Transverse colon (tissue), 4 donors: ENCODE data around the gene NMRK1. TPM values are rescaled to one million over a fixed set of nuclear protein-coding genes. Genes with fewer than 3 reads are reported as not detected.

Experiments
- DNase-seq: peaks from one replicate; pipeline ENCODE4 v3.0.0-alpha.2; 2019
- H3K27ac ChIP-seq, 4 donors: fragments of 200-600 bp; sonication (generic); 2 replicates each; pipeline ENCODE4 v1.5.1; 2016 to 2018; ENCODE audit warnings: inconsistent platforms in 4 of 4
- H3K27me3 ChIP-seq: fragments of 200-600 bp; sonication (generic); 2 replicates; pipeline ENCODE4 v1.5.1; 2017; ENCODE audit warnings: inconsistent platforms
- H3K36me3 ChIP-seq, 4 donors: fragments of 200-600 bp; sonication (generic); 2 replicates each; pipeline ENCODE4 v1.5.1; 2017 to 2019; ENCODE audit warnings: inconsistent platforms in 4 of 4
- H3K4me1 ChIP-seq, 4 donors: fragments of 200-600 bp; sonication (generic); 2 replicates each; pipeline ENCODE4 v1.5.1; 2017 to 2020; ENCODE audit warnings: inconsistent platforms in 4 of 4
- H3K4me3 ChIP-seq, 4 donors: fragments of 200-600 bp; sonication (generic); 1 replicate in 1 of 4; 2 replicates in 3 of 4; pipeline versions ENCODE4 v1.5.1 to v1.6.1; 2017 to 2019; ENCODE audit warnings: inconsistent platforms in 4 of 4
- H3K9me3 ChIP-seq, 2 donors: fragments of 200-600 bp; sonication (generic); 2 replicates each; pipeline ENCODE4 v1.5.1; 2017 to 2019; ENCODE audit warnings: inconsistent platforms in 2 of 2
- EP300 ChIP-seq: sonication (generic); formaldehyde crosslinking; IDR thresholded peaks from one replicate; pipeline ENCODE4 v1.6.1; 2017; ENCODE audit warnings: antibody characterized with exemption, low read depth
- POLR2A ChIP-seq: fragments of 450-650 bp; IDR thresholded peaks from one replicate; pipeline ENCODE4 v1.6.1; 2016; ENCODE audit warnings: antibody characterized with exemption, mild to moderate bottlenecking, moderate library complexity
- POLR2AphosphoS5 ChIP-seq, 3 donors: sonication (generic); formaldehyde crosslinking; IDR thresholded peaks; one replicate each; pipeline ENCODE4 v1.6.1; 2016; ENCODE audit warnings: antibody characterized with exemption in 3 of 3
- WGBS, 2 donors: methylation state at CpG; one replicate each; pipeline ENCODE4 v1.1.5; 2018; ENCODE audit warnings: low coverage in 1 of 2; 5-methylcytosine and 5-hydroxymethylcytosine counted together
- in situ Hi-C, 4 donors: fragments of 200-750 bp; cut with MboI; loops; one replicate each; pipeline versions ENCODE4 v1.15.0 to v1.15.1; 2017; ENCODE audit warnings: low sequenced_read_pairs in 3 of 4, low pct_ligation_motif_present in 1 of 4, low pct_unique_long_range_greater_than_20kb in 1 of 4
- intact Hi-C: fragments of 100-400 bp; cut with DNase I; formaldehyde crosslinking; loops from one replicate; pipeline ENCODE4 v1.15.1; 2023; ENCODE audit warnings: low total_unique reads
- total RNA-seq, 4 donors: library from RNA; depleted of rRNA; stranded (reverse); fragments of >200 nt; gene quantifications; one replicate each; pipeline ENCODE4 v1.1.0, GENCODE V29; 2016
- TF ChIP-seq, protein P1 (sequence below), 5 experiments: fragments of 200-600 bp in 3 of 5; fragments of 450-650 bp in 2 of 5; sonication (generic) in 3 of 5; IDR thresholded peaks; 1 replicate in 2 of 5; 2 replicates in 3 of 5; pipeline ENCODE4 v1.5.1; 2016 to 2017; ENCODE audit warnings: antibody characterized with exemption in 5 of 5, inconsistent platforms in 3 of 5, mild to moderate bottlenecking in 2 of 5, moderate library complexity in 1 of 5

The NMRK1 gene
- total RNA-seq, 4 donors from 2014 or later: 3.4 to 36.7 (median 21.6) TPM

- H3K4me1 ChIP-seq: peaks cover 6 to 50% (median 34%) of the 10 kb centered on the region in 4 donors
- H3K9me3 ChIP-seq: no peaks in the 10 kb centered on the region
- 20 to 28% methylated on average over 9 to 16 of the region's 16 CpGs for WGBS, 2 donors
- intact Hi-C loops (loop anchor here (5.0 kb wide), 1 partner anchor 134 kb away; the partner anchor contains the start of gene C9orf40), in situ Hi-C loops (no loop called here)
- no peaks in the 10 kb centered on the region for H3K36me3 ChIP-seq
- peak; percentile 39 for DNase-seq
- no peaks in the 10 kb centered on the region for H3K27me3 ChIP-seq
- TF ChIP-seq POLR2AphosphoS5 (IDR thresholded peaks at IDR 0.05) (peak in 1 of 3 donors; percentile 39), EP300 (no peak), POLR2A (peak; percentile 49)
- H3K27ac ChIP-seq: peak overlapping the region; percentile 98 to 100 (median 100)
- peak overlapping the region in 3 of 4 donors; percentile 82 to 88 (median 84) for H3K4me3 ChIP-seq
Observed at GRCh38 chr9:75086541-75087288, 1.2 kb downstream of the NMRK1 start.

DNA sequence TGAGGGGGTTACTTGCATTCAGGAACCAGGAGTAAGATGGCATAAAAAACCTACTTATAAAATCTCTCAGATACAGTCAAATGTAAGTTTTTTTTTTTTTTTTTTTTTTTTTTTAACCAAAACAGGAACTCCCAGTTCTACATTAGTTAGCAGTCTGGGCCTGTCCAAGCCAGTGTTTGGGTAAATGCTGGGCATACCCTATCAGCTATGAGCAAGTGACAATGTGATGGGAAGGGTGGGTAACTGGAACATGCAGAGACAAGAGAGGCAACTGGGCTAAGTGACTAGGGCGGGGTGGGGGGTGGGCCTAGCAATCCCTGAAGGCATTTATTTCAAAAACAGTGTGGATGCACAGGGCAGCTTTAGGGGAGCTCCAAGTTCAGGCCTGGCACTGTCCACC lies 2.3 kb downstream of the NMRK1 start:
- H3K9me3 ChIP-seq: no peaks in the 10 kb centered on the region
- no peak for TF ChIP-seq POLR2AphosphoS5 (IDR thresholded peaks at IDR 0.05)
- TF ChIP-seq, protein P1, sequence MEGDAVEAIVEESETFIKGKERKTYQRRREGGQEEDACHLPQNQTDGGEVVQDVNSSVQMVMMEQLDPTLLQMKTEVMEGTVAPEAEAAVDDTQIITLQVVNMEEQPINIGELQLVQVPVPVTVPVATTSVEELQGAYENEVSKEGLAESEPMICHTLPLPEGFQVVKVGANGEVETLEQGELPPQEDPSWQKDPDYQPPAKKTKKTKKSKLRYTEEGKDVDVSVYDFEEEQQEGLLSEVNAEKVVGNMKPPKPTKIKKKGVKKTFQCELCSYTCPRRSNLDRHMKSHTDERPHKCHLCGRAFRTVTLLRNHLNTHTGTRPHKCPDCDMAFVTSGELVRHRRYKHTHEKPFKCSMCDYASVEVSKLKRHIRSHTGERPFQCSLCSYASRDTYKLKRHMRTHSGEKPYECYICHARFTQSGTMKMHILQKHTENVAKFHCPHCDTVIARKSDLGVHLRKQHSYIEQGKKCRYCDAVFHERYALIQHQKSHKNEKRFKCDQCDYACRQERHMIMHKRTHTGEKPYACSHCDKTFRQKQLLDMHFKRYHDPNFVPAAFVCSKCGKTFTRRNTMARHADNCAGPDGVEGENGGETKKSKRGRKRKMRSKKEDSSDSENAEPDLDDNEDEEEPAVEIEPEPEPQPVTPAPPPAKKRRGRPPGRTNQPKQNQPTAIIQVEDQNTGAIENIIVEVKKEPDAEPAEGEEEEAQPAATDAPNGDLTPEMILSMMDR (IDR thresholded peaks at IDR 0.05): no peak
- no peak for TF ChIP-seq POLR2A
- TF ChIP-seq EP300: no peak
- peaks cover 0 to under 1% (median 0%) of the 10 kb centered on the region in 4 donors for H3K36me3 ChIP-seq
- intact Hi-C loops: loop anchor here (5.0 kb wide), 1 partner anchor 133 kb away; the partner anchor contains the start of gene C9orf40
- H3K27ac ChIP-seq: peak overlapping the region; percentile 98 to 100 (median 100)
- H3K4me3 ChIP-seq: no peak overlapping the region
- WGBS, 2 donors: 96% methylated on average over 1 of the region's 1 CpG; no CpG with 5 or more reads in 1 of the 2 donors
- in situ Hi-C loops: no loop called here
- no peaks in the 10 kb centered on the region for H3K27me3 ChIP-seq
- no peak for DNase-seq
- H3K4me1 ChIP-seq: peaks cover 6 to 39% (median 30%) of the 10 kb centered on the region in 4 donors

DNA sequence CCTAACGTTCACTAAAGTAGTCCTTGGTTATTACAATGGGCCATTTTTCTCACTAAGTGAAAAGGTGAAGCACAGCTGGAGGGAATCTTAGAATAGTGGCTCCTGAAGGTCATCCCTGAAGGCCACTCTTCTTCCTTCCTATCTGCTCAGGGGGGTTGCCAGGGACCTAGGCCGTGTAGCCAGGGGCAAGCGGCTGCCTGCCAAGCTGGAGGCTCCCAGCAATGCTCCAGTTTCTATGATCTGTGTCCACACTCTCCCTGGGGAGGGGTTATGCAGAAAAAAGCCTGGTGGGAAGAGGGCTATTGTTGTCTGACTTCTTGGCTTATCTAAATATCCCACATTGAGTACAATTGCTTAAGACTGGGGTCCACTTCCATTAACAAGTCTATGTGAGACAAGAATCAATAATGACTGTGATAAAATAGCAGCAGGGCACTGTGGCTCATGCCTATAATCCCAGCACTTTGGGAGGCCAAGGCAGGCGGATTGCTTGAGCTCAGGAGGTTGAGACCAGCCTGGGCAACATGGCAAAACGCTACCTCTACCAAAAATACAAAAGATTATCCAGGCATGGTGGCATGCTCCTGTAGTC lies 3.8 kb downstream of the NMRK1 start:
- no peak for DNase-seq
- TF ChIP-seq, protein P1 (IDR thresholded peaks at IDR 0.05): no peak
- TF ChIP-seq POLR2AphosphoS5 (IDR thresholded peaks at IDR 0.05) (no peak), EP300 (no peak), POLR2A (no peak)
- H3K4me1 ChIP-seq: peaks cover 6 to 25% (median 16%) of the 10 kb centered on the region in 4 donors
- in situ Hi-C loops (no loop called here), intact Hi-C loops (no loop called here)
- H3K4me3 ChIP-seq: no peak overlapping the region
- no peaks in the 10 kb centered on the region for H3K27me3 ChIP-seq
- H3K36me3 ChIP-seq: peaks cover 0 to 6% (median 0%) of the 10 kb centered on the region in 4 donors
- peak overlapping the region in 3 of 4 donors; percentile 44 to 58 (median 50) for H3K27ac ChIP-seq
- WGBS, 2 donors: 76 to 83% methylated on average over 3 to 5 of the region's 5 CpGs
- no peaks in the 10 kb centered on the region for H3K9me3 ChIP-seq

GRCh38 chr9:75083188-75083970 lies 4.6 kb downstream of the NMRK1 start:
- no peak overlapping the region for H3K4me3 ChIP-seq
- H3K36me3 ChIP-seq: peaks cover 0 to 6% (median 0%) of the 10 kb centered on the region in 4 donors
- no peaks in the 10 kb centered on the region for H3K9me3 ChIP-seq
- intact Hi-C loops (no loop called here), in situ Hi-C loops (no loop called here)
- 56 to 60% methylated on average over 1 to 12 of the region's 12 CpGs for WGBS, 2 donors
- H3K27ac ChIP-seq: peak overlapping the region in 3 of 4 donors; percentile 44 to 58 (median 50)
- peak; percentile 71 for DNase-seq
- TF ChIP-seq EP300 (no peak), POLR2A (peak; percentile 25), POLR2AphosphoS5 (IDR thresholded peaks at IDR 0.05) (peak in 1 of 3 donors; percentile 9)
- TF ChIP-seq, protein P1 (IDR thresholded peaks at IDR 0.05): peak in 1 of 5 experiments; percentile 35
- no peaks in the 10 kb centered on the region for H3K27me3 ChIP-seq
- H3K4me1 ChIP-seq: peaks cover 6 to 25% (median 15%) of the 10 kb centered on the region in 4 donors
